ENCODE results near the gene FES.

FES gene

DNA sequence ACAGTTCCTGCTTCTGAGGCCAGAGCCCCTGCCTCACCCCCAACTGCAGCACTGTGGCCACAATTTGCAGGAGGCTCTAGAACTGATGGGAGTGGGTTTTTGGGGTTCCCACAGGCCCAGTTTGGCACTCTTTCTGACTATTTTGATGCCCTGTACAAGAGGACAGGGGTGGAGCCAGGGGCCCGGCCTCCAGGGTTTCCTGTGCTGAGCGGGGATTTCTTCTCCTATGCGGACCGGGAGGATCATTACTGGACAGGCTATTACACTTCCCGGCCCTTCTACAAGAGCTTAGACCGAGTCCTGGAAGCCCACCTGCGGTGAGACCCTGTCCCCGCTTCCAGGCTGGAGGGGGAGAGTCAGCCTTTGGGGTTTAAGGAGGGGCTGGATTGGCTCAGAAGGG lies 25.7 kb downstream of the FES start:
- H2AFZ ChIP-seq (ENCODE audit: low read length): no peak overlapping the region
- H3K36me3 ChIP-seq (ENCODE audit: insufficient read depth, low read length): peaks cover 70% of the 10 kb centered on the region
- H3K27me3 ChIP-seq (ENCODE audit: insufficient read depth, low read length): no peaks in the 10 kb centered on the region
- no peak overlapping the region for H3K9ac ChIP-seq (ENCODE audit: low read length)
- no peaks in the 10 kb centered on the region for H3K9me2 ChIP-seq (ENCODE audit: low read depth, low read length)
- H3K4me3 ChIP-seq (ENCODE audit: low read depth, low read length, poor library complexity, severe bottlenecking): no peak overlapping the region
- no peak for TF ChIP-seq EZH2 (IDR thresholded peaks at IDR 0.05; ENCODE audit: borderline replicate concordance, low read length)
- TF ChIP-seq, protein P1, sequence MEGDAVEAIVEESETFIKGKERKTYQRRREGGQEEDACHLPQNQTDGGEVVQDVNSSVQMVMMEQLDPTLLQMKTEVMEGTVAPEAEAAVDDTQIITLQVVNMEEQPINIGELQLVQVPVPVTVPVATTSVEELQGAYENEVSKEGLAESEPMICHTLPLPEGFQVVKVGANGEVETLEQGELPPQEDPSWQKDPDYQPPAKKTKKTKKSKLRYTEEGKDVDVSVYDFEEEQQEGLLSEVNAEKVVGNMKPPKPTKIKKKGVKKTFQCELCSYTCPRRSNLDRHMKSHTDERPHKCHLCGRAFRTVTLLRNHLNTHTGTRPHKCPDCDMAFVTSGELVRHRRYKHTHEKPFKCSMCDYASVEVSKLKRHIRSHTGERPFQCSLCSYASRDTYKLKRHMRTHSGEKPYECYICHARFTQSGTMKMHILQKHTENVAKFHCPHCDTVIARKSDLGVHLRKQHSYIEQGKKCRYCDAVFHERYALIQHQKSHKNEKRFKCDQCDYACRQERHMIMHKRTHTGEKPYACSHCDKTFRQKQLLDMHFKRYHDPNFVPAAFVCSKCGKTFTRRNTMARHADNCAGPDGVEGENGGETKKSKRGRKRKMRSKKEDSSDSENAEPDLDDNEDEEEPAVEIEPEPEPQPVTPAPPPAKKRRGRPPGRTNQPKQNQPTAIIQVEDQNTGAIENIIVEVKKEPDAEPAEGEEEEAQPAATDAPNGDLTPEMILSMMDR (IDR thresholded peaks at IDR 0.05; ENCODE audit: low read length): no peak
- no peaks in the 10 kb centered on the region for H3K79me2 ChIP-seq (ENCODE audit: insufficient read depth, low read length)
- no peaks in the 10 kb centered on the region for H3K9me3 ChIP-seq (ENCODE audit: low read length)
- H3K27ac ChIP-seq (ENCODE audit: low read depth, low read length, poor library complexity, severe bottlenecking): no peak overlapping the region
- peaks cover 2% of the 10 kb centered on the region for H3K4me1 ChIP-seq (ENCODE audit: insufficient read depth, low read length, severe bottlenecking)
- peaks cover 4% of the 10 kb centered on the region; the same call in 1 of the 2 replicates for H3F3A ChIP-seq (ENCODE audit: insufficient read depth, low read length)
- no peaks in the 10 kb centered on the region for H4K20me1 ChIP-seq (ENCODE audit: insufficient read depth, low read length)
- H3K4me2 ChIP-seq (ENCODE audit: low read length): no peak overlapping the region

DNA sequence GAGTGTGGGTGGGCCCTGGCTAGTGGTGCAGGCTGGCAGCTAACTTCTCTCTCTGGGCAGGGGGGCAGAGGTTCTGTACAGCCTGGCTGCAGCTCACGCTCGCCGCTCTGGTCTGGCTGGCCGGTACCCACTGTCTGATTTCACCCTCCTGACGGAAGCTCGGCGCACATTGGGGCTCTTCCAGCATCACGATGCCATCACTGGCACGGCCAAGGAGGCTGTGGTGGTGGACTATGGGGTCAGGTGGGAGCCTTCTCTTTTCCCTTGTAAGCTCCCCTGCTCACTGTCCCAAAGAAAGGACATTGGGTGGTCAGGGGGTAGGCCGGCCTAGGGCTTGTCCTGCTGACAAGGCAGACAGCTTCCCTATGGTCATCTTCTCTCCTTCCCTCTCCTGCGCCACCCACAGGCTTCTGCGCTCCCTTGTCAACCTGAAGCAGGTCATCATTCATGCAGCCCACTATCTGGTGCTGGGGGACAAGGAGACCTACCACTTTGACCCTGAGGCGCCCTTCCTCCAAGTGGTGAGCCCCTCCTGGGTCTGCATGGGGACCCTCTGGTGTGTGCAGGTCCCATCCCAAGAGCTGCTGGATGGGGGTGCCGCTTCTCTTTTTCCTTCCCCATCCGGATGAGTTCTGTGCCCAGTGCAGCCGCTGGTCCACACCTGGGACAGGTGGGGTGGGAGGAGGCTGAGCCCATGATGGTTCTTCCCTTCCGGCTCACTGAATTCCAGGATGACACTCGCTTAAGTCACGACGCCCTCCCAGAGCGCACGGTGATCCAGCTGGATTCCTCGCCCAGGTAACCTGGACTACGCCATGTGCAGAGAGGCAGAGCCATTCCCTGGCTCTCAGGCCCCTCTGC lies 26.4 kb downstream of the FES start:
- Histone ChIP-seq H3K9me2 (ENCODE audit: low read depth, low read length) (no peaks in the 10 kb centered on the region), H3K4me2 (ENCODE audit: low read length) (no peak overlapping the region), H3K27ac (ENCODE audit: low read depth, low read length, poor library complexity, severe bottlenecking) (no peak overlapping the region), H3K4me1 (ENCODE audit: insufficient read depth, low read length, severe bottlenecking) (peaks cover 9% of the 10 kb centered on the region), H3F3A (ENCODE audit: insufficient read depth, low read length) (peaks cover 4% of the 10 kb centered on the region; the same call in 1 of the 2 replicates), H3K79me2 (ENCODE audit: insufficient read depth, low read length) (no peaks in the 10 kb centered on the region), H3K4me3 (ENCODE audit: low read depth, low read length, poor library complexity, severe bottlenecking) (no peak overlapping the region), H3K36me3 (ENCODE audit: insufficient read depth, low read length) (peaks cover 63% of the 10 kb centered on the region), H2AFZ (ENCODE audit: low read length) (no peak overlapping the region), H3K27me3 (ENCODE audit: insufficient read depth, low read length) (no peaks in the 10 kb centered on the region), H3K9ac (ENCODE audit: low read length) (no peak overlapping the region), H4K20me1 (ENCODE audit: insufficient read depth, low read length) (no peaks in the 10 kb centered on the region), H3K9me3 (ENCODE audit: low read length) (no peaks in the 10 kb centered on the region)
- no peak for TF ChIP-seq EZH2 (IDR thresholded peaks at IDR 0.05; ENCODE audit: borderline replicate concordance, low read length)
- TF ChIP-seq, protein P1 (IDR thresholded peaks at IDR 0.05; ENCODE audit: low read length): no peak

DNA sequence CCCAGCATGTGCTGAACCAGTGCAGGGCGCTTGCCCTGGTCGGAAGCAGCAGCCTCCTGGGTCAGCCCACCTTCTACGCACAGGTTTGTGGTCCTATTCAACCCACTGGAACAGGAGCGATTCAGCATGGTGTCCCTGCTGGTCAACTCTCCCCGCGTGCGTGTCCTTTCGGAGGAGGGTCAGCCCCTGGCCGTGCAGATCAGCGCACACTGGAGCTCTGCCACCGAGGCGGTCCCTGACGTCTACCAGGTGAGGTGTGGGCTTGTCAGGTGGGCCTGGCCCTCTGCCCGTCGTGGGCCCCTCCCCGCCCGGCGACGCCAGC lies 27.0 kb downstream of the FES start:
- Histone ChIP-seq H3K79me2 (ENCODE audit: insufficient read depth, low read length) (no peaks in the 10 kb centered on the region), H3K9me2 (ENCODE audit: low read depth, low read length) (no peaks in the 10 kb centered on the region), H2AFZ (ENCODE audit: low read length) (no peak overlapping the region), H3K9ac (ENCODE audit: low read length) (no peak overlapping the region), H4K20me1 (ENCODE audit: insufficient read depth, low read length) (no peaks in the 10 kb centered on the region), H3K4me3 (ENCODE audit: low read depth, low read length, poor library complexity, severe bottlenecking) (no peak overlapping the region), H3K27ac (ENCODE audit: low read depth, low read length, poor library complexity, severe bottlenecking) (no peak overlapping the region), H3K36me3 (ENCODE audit: insufficient read depth, low read length) (peaks cover 58% of the 10 kb centered on the region; the same call in 1 of the 2 replicates), H3K9me3 (ENCODE audit: low read length) (no peaks in the 10 kb centered on the region), H3K4me2 (ENCODE audit: low read length) (no peak overlapping the region), H3K27me3 (ENCODE audit: insufficient read depth, low read length) (no peaks in the 10 kb centered on the region), H3K4me1 (ENCODE audit: insufficient read depth, low read length, severe bottlenecking) (peaks cover 15% of the 10 kb centered on the region), H3F3A (ENCODE audit: insufficient read depth, low read length) (peaks cover 4% of the 10 kb centered on the region; the same call in 1 of the 2 replicates)
- no peak for TF ChIP-seq EZH2 (IDR thresholded peaks at IDR 0.05; ENCODE audit: borderline replicate concordance, low read length)
- TF ChIP-seq, protein P1 (IDR thresholded peaks at IDR 0.05; ENCODE audit: low read length): no peak

Measured in OCI-LY1 (cell line).